Natural killer cell (primary cell): ENCODE data around the gene DOCK4. TPM values are rescaled to one million over a fixed set of nuclear protein-coding genes. Genes with fewer than 3 reads are reported as not detected.

Experiments used
- ATAC-seq, 3 donors: fragments of 150-1000 bp in 2 of 3; fragments of 200-7000 bp in 1 of 3; cut with Tn5 transposase; 1 replicate in 1 of 3; 2 replicates in 2 of 3; pipeline ENCODE4 v1.10.0; 2021; ENCODE audit warnings: mild to moderate bottlenecking in 2 of 3, moderate library complexity in 2 of 3
- DNase-seq, 2 donors: peaks; one replicate each; pipeline versions ENCODE4 v3.0.0 to v3.0.0-alpha.2; 2013 to 2021; ENCODE audit warnings: mixed read lengths in 1 of 2
- H3K27ac ChIP-seq: one replicate; pipeline ENCODE4 v1.5.1; 2013; ENCODE audit warnings: mild to moderate bottlenecking, low read length
- H3K27me3 ChIP-seq: one replicate; pipeline ENCODE4 v1.6.1; 2013; ENCODE audit warnings: low read length; ENCODE audit not compliant: control insufficient read depth, insufficient read depth
- H3K36me3 ChIP-seq: one replicate; pipeline ENCODE4 v1.6.1; 2013; ENCODE audit warnings: low read length; ENCODE audit not compliant: control insufficient read depth, insufficient read depth
- H3K4me1 ChIP-seq: one replicate; pipeline ENCODE4 v1.6.1; 2013; ENCODE audit warnings: low read length; ENCODE audit not compliant: control insufficient read depth, insufficient read depth
- H3K4me3 ChIP-seq: one replicate; pipeline ENCODE4 v1.5.1; 2013; ENCODE audit warnings: low read length
- H3K9me3 ChIP-seq: one replicate; pipeline ENCODE4 v1.6.1; 2013; ENCODE audit warnings: low read length; ENCODE audit not compliant: control insufficient read depth, insufficient read depth
- H3K27ac Mint-ChIP-seq, 2 donors: one replicate each; pipeline ENCODE4 v1.8.0; 2022; ENCODE audit warnings: mild to moderate bottlenecking in 2 of 2, mixed read lengths in 2 of 2, moderate library complexity in 1 of 2
- H3K27me3 Mint-ChIP-seq, 2 donors: one replicate each; pipeline ENCODE4 v1.8.0; 2022; ENCODE audit warnings: low read depth in 2 of 2, mixed read lengths in 2 of 2
- H3K36me3 Mint-ChIP-seq: one replicate; pipeline ENCODE4 v1.8.0; 2022; ENCODE audit warnings: mixed read lengths
- H3K4me1 Mint-ChIP-seq, 2 donors: one replicate each; pipeline ENCODE4 v1.8.0; 2022; ENCODE audit warnings: mixed read lengths in 2 of 2
- H3K4me3 Mint-ChIP-seq: one replicate; pipeline ENCODE4 v1.8.0; 2022; ENCODE audit warnings: mild to moderate bottlenecking, moderate library complexity, mixed read lengths
- H3K9me3 Mint-ChIP-seq, 2 donors: one replicate each; pipeline ENCODE4 v1.8.0; 2022; ENCODE audit warnings: mixed read lengths in 2 of 2
- WGBS: methylation state at CpG from one replicate; pipeline ENCODE4 v1.1.7; 2013; ENCODE audit warnings: missing lambda C conversion rate; ENCODE audit not compliant: insufficient coverage; 5-methylcytosine and 5-hydroxymethylcytosine counted together
- intact Hi-C: fragments of 100-400 bp; cut with micrococcal nuclease; formaldehyde crosslinking; loops from one replicate; pipeline ENCODE4 v1.14.2; 2022
- total RNA-seq, 4 donors: library from RNA; stranded (reverse); fragments of 120-200 nt in 1 of 4; gene quantifications; one replicate each; pipeline versions ENCODE4 v1.2.3 to v1.2.4, GENCODE V29; 2013 to 2022
- TF ChIP-seq, protein P1 (sequence below): fragments of 200-600 bp; IDR thresholded peaks from one replicate; pipeline ENCODE4 v1.8.0; 2022; ENCODE audit warnings: antibody characterized with exemption

DOCK4 gene
- total RNA-seq, 3 donors from 2014 or later (not counting 1 experiment from before 2014, with no cell fraction given), result 0.61 to 2.4 (median 0.89) TPM

DNA sequence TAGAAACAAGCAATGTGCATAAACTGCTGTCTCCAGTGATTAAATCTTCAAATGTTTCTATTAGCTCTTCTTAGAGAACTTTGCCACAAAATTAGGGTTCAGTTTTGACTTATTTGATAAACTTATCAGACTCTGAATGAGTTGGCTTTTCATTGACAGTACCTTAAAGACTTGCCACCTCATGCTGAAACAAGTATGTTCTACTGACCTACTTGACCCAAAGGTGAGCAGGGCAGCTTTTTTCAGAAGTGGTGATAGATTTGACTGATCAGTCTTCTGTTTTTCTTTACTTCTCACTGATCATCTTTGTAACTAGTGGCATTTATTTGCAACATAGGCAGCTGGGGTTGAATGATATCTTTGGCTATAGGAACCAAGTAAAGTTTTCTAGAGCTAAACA, 8.1 kb upstream of the DOCK4 start:
- no peaks in the 10 kb centered on the region for H3K9me3 ChIP-seq
- H3K4me1 ChIP-seq, result no peaks in the 10 kb centered on the region
- H3K4me1 Mint-ChIP-seq, result peaks cover 44 to 48% of the 10 kb centered on the region in 2 donors
- intact Hi-C loops, result no loop called here
- no peaks in the 10 kb centered on the region for H3K36me3 Mint-ChIP-seq
- TF ChIP-seq, protein P1, sequence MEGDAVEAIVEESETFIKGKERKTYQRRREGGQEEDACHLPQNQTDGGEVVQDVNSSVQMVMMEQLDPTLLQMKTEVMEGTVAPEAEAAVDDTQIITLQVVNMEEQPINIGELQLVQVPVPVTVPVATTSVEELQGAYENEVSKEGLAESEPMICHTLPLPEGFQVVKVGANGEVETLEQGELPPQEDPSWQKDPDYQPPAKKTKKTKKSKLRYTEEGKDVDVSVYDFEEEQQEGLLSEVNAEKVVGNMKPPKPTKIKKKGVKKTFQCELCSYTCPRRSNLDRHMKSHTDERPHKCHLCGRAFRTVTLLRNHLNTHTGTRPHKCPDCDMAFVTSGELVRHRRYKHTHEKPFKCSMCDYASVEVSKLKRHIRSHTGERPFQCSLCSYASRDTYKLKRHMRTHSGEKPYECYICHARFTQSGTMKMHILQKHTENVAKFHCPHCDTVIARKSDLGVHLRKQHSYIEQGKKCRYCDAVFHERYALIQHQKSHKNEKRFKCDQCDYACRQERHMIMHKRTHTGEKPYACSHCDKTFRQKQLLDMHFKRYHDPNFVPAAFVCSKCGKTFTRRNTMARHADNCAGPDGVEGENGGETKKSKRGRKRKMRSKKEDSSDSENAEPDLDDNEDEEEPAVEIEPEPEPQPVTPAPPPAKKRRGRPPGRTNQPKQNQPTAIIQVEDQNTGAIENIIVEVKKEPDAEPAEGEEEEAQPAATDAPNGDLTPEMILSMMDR, result no peak
- no peaks in the 10 kb centered on the region for H3K36me3 ChIP-seq
- H3K4me3 Mint-ChIP-seq, result no peak overlapping the region
- no peak overlapping the region for H3K27ac Mint-ChIP-seq
- no peak overlapping the region for H3K4me3 ChIP-seq
- no peaks in the 10 kb centered on the region for H3K9me3 Mint-ChIP-seq
- ATAC-seq (no peak), DNase-seq (no peak)
- H3K27me3 Mint-ChIP-seq, result no peaks in the 10 kb centered on the region
- no peak overlapping the region for H3K27ac ChIP-seq
- no peaks in the 10 kb centered on the region for H3K27me3 ChIP-seq

DNA sequence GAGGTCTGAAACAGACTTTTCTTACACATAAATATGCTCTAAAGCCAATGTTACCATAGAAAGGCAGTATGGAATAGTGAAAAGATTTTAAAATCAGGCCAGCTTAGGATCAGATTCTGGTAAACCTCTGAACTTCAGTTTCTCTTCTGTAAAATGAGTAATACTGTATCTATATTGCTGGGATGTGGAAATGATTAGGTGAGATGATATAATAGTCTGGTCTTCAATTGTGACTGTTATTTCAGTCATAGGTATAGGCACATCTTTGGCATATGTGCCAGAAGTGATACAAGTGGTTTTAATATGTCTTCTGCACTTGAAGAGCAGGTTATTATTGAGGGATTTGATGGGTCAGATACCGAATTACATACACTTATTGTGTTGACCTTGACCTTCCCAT, 7.5 kb upstream of the DOCK4 start:
- Histone ChIP-seq H3K27ac (no peak overlapping the region), H3K27me3 (no peaks in the 10 kb centered on the region), H3K9me3 (no peaks in the 10 kb centered on the region), H3K36me3 (no peaks in the 10 kb centered on the region), H3K4me3 (no peak overlapping the region), H3K4me1 (no peaks in the 10 kb centered on the region)
- H3K4me1 Mint-ChIP-seq, result peaks cover 38 to 43% of the 10 kb centered on the region in 2 donors
- no peak overlapping the region for H3K4me3 Mint-ChIP-seq
- no peaks in the 10 kb centered on the region for H3K27me3 Mint-ChIP-seq
- no peaks in the 10 kb centered on the region for H3K36me3 Mint-ChIP-seq
- H3K27ac Mint-ChIP-seq, result no peak overlapping the region
- intact Hi-C loops, result no loop called here
- DNase-seq, result no peak
- no peaks in the 10 kb centered on the region for H3K9me3 Mint-ChIP-seq
- TF ChIP-seq, protein P1, result no peak
- no peak for ATAC-seq
- WGBS, result 100% methylated on average over 1 of the region's 1 CpG

DNA sequence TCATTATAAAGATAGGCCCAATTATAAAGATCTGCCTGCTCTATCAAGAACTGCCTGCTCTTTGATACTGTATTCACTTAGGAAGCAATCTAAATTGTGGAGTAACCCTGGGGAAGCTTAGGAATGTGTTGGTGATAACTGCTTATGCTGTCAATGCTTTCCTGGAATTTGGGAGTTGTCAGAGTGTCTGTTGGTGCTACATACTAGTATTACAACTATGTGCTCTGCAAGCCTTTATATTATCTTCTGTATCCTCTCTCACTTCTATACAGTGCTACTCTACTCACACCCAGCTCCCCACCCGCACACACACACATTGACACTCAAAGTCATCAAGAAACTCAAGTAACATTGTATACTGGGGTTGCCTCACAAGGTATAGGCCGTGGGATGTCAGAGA, 6.4 kb upstream of the DOCK4 start:
- peaks cover 28 to 35% of the 10 kb centered on the region in 2 donors for H3K4me1 Mint-ChIP-seq
- WGBS, result 100% methylated on average over 1 of the region's 2 CpGs
- DNase-seq (no peak), ATAC-seq (no peak)
- no peaks in the 10 kb centered on the region for H3K27me3 ChIP-seq
- H3K9me3 Mint-ChIP-seq, result no peaks in the 10 kb centered on the region
- H3K27ac Mint-ChIP-seq, result no peak overlapping the region
- TF ChIP-seq, protein P1, result no peak
- H3K36me3 ChIP-seq, result no peaks in the 10 kb centered on the region
- no peaks in the 10 kb centered on the region for H3K4me1 ChIP-seq
- H3K4me3 Mint-ChIP-seq, result no peak overlapping the region
- H3K4me3 ChIP-seq, result no peak overlapping the region
- no peaks in the 10 kb centered on the region for H3K9me3 ChIP-seq
- no peaks in the 10 kb centered on the region for H3K27me3 Mint-ChIP-seq
- no peaks in the 10 kb centered on the region for H3K36me3 Mint-ChIP-seq
- no peak overlapping the region for H3K27ac ChIP-seq
- intact Hi-C loops, result no loop called here

DNA sequence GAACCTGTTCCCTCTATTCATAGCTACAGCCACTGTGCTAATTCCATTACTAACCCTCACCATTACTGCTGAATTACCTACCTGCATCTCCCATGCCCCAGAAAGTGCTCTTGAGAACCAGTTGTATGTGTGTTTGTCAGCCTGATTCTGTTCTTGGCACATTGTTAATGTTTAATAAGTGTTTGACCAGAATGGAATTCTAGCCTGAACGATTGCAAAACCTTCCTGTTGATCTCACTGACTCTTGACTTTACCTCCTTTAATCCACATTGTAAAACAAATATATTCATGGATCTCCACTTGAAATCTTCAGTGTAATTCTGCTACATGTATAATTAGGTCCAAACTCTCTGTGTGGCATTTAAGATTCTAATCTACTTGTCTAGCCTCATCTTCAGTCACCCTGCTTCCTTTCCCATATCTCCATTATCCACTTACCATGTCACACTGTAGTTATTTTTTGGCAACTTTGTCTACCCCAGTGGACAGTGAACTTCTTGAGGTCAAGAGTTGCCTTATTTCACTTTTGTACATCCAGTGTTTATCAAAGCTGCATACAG, 5.2 kb upstream of the DOCK4 start:
- TF ChIP-seq, protein P1, result no peak
- no peaks in the 10 kb centered on the region for H3K9me3 Mint-ChIP-seq
- H3K4me3 Mint-ChIP-seq, result no peak overlapping the region
- no peaks in the 10 kb centered on the region for H3K9me3 ChIP-seq
- no peaks in the 10 kb centered on the region for H3K27me3 Mint-ChIP-seq
- no peaks in the 10 kb centered on the region for H3K36me3 Mint-ChIP-seq
- ATAC-seq (no peak), DNase-seq (no peak)
- peaks cover 5% of the 10 kb centered on the region for H3K4me1 ChIP-seq
- no peaks in the 10 kb centered on the region for H3K36me3 ChIP-seq
- H3K27me3 ChIP-seq, result no peaks in the 10 kb centered on the region
- 100% methylated on average over 1 of the region's 1 CpG for WGBS
- intact Hi-C loops, result no loop called here
- no peak overlapping the region for H3K27ac Mint-ChIP-seq
- H3K4me3 ChIP-seq, result no peak overlapping the region
- H3K4me1 Mint-ChIP-seq, result peaks cover 31 to 38% of the 10 kb centered on the region in 2 donors
- no peak overlapping the region for H3K27ac ChIP-seq
